ENCODE results near the gene ADAM22.

ADAM22 gene

DNA sequence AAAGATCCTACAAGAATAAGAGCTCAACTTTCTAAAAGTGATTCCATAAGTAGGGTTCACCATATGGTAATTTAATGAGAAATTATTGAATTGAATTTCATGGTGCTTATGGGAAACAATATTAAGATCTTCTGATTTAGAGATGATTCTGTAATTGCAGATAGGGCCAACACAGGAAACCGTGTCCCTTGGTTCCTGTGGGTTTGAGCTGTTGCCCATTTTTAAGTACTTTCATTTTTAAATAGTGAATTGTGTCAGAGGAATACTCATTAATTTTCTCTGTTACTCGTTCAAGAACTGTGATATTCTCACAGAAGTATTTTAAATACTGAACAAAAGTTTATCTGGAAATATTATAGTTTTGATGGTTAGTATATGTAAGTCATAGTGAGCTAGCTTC, 156.6 kb downstream of the ADAM22 start:
- H3K27me3 Mint-ChIP-seq = no peaks in the 10 kb centered on the region
- no peak overlapping the region for H3K4me3 Mint-ChIP-seq
- H3K27ac Mint-ChIP-seq = no peak overlapping the region
- no peaks in the 10 kb centered on the region for H3K36me3 Mint-ChIP-seq
- peaks cover 3% of the 10 kb centered on the region for H3K4me1 Mint-ChIP-seq
- no peaks in the 10 kb centered on the region for H3K9me3 Mint-ChIP-seq
- no peak for DNase-seq
- CTCF ChIA-PET = no interaction called here

DNA sequence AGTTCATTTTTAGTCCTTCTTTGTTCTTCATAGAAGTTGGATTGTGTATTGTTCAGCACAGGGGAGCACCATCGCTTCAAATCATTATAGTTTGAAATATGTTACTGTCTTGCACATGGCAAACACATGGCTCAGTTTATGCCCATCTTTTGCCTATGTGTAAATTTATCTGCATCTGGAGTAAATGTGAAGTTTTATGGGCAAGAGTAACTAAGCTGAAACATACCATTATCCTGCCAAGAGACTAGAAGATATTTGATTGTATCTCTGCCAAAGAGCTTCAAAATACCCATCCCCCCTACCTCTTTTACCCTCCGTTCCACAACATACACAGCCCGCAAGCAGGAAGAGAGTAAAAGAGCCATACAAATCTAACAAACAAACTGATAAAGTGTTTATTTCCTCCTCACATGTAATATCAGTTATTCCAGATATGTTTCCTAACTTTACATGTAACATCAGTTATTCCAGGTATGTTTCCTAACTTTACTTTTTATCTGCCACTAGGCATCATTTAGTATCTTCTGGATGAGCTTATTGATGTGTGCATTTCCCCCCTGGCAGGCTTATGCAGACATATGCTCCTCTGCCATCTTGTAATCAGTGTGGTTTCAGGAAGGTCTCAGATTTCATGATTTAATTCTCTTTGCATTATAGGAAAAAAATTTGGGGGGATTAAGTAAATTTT, 158.1 kb downstream of the ADAM22 start:
- Mint-ChIP-seq H3K4me1 (peaks cover 3% of the 10 kb centered on the region), H3K4me3 (no peak overlapping the region), H3K27ac (no peak overlapping the region), H3K27me3 (no peaks in the 10 kb centered on the region), H3K9me3 (no peaks in the 10 kb centered on the region), H3K36me3 (no peaks in the 10 kb centered on the region)
- no peak for DNase-seq
- CTCF ChIA-PET = no interaction called here

DNA sequence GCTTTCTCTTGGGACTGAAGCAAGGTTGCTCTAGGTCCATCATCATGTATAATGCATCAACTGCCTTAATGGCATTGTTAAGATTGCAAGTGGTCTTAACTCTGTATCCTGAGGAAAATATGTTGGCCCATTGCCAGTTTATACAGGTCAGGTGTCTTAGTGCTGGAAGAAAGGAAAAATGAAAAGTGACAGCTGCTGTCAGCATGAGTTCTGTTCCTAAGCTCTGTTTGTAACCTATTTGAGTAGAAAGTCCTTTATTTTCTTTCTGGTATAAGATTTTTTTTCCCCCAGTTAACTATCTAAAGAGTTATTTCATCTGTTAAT, 158.6 kb downstream of the ADAM22 start:
- no peaks in the 10 kb centered on the region for H3K9me3 Mint-ChIP-seq
- H3K4me1 Mint-ChIP-seq = peaks cover 3% of the 10 kb centered on the region
- no peaks in the 10 kb centered on the region for H3K36me3 Mint-ChIP-seq
- H3K4me3 Mint-ChIP-seq = no peak overlapping the region
- no peaks in the 10 kb centered on the region for H3K27me3 Mint-ChIP-seq
- no peak overlapping the region for H3K27ac Mint-ChIP-seq
- CTCF ChIA-PET = no interaction called here
- DNase-seq = no peak

DNA sequence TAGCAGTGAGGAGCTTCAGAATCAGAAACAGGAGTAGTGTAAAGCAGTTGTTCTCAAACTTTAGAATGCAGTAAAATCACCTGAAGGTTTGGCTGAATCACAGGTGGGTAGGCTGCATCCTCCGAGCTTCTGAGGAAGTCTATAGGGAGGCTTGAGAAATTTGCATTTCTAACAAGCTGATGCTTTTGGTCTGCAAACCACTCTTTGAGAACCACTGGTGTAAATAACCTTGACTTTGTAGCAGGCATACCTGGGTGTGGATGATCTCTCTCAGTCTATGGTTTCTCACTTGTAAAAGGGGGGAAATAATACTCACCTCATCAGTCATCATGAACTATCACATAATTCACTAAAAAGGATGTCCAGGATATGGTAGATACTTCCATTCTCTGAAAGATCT, 167.7 kb downstream of the ADAM22 start:
- H3K36me3 Mint-ChIP-seq = no peaks in the 10 kb centered on the region
- H3K4me1 Mint-ChIP-seq = no peaks in the 10 kb centered on the region
- no peaks in the 10 kb centered on the region for H3K9me3 Mint-ChIP-seq
- CTCF ChIA-PET = no interaction called here
- H3K4me3 Mint-ChIP-seq = no peak overlapping the region
- H3K27ac Mint-ChIP-seq = no peak overlapping the region
- DNase-seq = no peak
- no peaks in the 10 kb centered on the region for H3K27me3 Mint-ChIP-seq

DNA sequence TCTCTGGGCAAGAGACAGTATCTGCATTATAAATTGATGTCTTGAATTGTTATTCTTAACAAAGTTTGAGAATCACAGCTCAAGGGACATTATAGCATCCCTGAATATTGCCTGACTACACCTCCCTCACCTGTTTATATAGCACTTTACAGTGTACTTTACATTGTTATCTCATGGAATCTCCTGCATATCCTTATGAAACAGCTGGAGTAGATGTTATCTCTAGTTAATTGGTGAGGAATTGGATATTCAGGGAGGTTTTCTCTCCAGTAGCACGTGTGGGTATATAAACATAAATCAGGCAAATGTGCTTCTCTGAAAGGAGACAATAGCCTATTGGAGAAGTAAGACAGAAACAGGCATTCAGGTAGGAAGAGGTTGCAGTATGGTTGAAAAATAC, 168.6 kb downstream of the ADAM22 start:
- H3K9me3 Mint-ChIP-seq = no peaks in the 10 kb centered on the region
- CTCF ChIA-PET = no interaction called here

DNA sequence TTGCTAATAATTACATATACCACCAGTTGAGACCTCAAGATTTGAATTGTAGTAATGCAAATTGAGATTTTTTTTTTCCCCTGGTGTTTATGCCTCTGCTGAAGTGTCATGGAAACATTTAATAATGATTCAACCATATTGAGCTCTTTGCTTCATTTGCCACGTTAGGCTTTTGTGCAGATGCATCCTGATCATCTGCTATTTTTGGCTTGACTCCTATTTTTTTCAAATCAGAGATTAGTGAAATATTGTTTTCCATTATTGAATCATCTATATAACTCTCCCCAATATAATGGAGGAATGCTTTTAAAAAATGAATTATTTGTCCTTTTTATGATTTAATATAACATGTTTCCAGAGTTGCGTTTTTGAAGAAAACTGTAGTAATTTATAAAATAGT, 170.7 kb downstream of the ADAM22 start:
- Mint-ChIP-seq H3K9me3 (no peaks in the 10 kb centered on the region), H3K36me3 (no peaks in the 10 kb centered on the region), H3K4me3 (no peak overlapping the region), H3K27me3 (no peaks in the 10 kb centered on the region), H3K4me1 (no peaks in the 10 kb centered on the region), H3K27ac (no peak overlapping the region)
- CTCF ChIA-PET = no interaction called here
- no peak for DNase-seq

More for the DNA sequence above, 168.6 kb downstream of the ADAM22 start:
- H3K4me3 Mint-ChIP-seq = no peak overlapping the region
- no peaks in the 10 kb centered on the region for H3K36me3 Mint-ChIP-seq
- H3K4me1 Mint-ChIP-seq = no peaks in the 10 kb centered on the region
- no peak for DNase-seq
- no peaks in the 10 kb centered on the region for H3K27me3 Mint-ChIP-seq
- H3K27ac Mint-ChIP-seq = no peak overlapping the region

DNA sequence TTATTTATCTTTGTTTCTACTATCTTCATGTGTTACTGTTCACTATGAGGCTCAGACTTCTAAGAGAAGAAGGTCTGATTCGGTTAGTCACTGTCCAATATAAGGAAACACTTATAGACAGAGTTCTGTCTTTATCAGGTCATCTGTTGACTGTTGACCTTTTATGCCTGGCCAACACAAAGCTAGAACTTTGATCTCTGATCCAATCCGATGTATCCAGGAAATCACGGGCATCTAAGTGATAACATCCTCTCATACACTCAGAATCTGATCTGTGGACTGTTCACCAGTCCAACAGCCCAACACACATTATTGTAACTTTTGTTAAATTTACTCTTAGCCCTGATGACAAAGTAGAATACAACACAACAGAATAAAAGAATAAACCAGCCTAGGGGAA, 171.2 kb downstream of the ADAM22 start:
- Mint-ChIP-seq H3K27ac (no peak overlapping the region), H3K27me3 (no peaks in the 10 kb centered on the region), H3K9me3 (no peaks in the 10 kb centered on the region), H3K36me3 (no peaks in the 10 kb centered on the region), H3K4me3 (no peak overlapping the region), H3K4me1 (no peaks in the 10 kb centered on the region)
- CTCF ChIA-PET = no interaction called here
- DNase-seq = no peak

DNA sequence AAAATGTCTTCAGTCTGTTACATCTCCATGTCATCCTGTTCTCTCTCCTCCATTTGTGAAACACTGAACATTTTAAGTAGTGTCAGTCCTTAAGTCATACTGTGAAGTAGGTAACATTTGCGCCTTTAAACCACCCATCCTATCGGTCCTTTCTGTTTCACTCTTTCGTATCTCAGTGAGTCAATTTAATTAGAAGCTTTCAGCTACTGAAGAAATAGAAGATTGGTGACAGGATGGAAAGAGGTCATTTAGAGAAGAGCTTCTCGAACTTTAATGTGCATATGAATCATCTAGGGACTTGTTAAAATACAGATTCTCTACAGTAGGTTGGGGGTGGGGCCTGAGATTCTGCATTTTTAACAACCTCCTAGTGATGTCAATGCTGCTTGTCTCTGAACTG, 172.4 kb downstream of the ADAM22 start:
- Mint-ChIP-seq H3K9me3 (no peaks in the 10 kb centered on the region), H3K4me1 (no peaks in the 10 kb centered on the region), H3K27me3 (no peaks in the 10 kb centered on the region), H3K36me3 (no peaks in the 10 kb centered on the region), H3K4me3 (no peak overlapping the region), H3K27ac (no peak overlapping the region)
- DNase-seq = no peak
- CTCF ChIA-PET = no interaction called here

DNA sequence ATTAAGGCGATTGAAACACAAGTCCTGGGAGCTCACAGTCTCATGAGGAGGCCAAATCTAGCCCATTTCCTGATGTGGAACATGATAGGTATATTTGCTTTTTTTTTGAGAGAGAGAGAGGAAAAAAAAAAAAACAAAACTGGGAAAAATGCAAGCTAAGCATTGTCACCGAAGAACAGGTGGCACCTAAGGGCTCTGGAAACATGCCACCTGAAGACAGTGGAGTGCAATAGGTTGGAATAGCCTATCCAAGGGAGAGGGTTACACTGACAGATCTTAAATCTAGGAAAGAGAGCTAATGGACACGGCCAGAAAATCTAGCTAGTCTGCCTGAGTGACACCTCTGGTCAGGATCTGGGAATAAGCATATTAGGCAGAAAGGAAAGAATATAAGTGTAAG, 175.6 kb downstream of the ADAM22 start:
- Mint-ChIP-seq H3K4me3 (no peak overlapping the region), H3K27ac (no peak overlapping the region), H3K36me3 (no peaks in the 10 kb centered on the region), H3K9me3 (no peaks in the 10 kb centered on the region), H3K4me1 (no peaks in the 10 kb centered on the region), H3K27me3 (no peaks in the 10 kb centered on the region)
- CTCF ChIA-PET = interaction anchor here (0.8 to 0.9 kb wide), 2 partner anchors 310 to 324 kb away, joined by 3 to 4 read pairs; no protein-coding TSS in a partner anchor
- no peak for DNase-seq

DNA sequence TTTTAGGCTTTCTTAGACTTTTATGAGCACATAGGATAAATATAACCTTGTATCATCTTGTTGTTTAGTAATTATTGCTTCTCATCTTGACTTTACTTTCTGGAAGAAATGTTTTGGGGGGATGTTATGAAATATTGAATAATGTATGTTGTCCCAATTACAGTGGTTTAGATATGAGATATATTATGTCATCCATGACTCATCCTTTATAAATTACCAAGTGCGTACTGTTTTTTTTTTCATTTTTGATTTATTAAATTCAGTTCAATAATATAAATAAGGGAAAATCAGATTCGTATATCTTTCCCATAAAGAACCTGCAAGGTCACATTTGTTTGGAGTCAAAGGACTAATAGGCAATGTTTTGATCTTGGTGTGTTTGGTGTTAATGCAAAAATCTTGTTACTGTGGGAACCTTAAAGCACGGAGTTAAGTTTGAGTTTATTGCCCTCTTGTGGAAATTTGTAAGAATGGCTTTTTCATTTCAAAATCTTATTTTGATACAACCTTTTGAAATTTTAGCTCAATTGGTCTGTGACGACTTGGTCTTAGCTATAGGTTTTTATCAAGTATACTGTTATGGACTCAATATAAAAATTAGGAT, 177.2 kb downstream of the ADAM22 start:
- Mint-ChIP-seq H3K4me3 (no peak overlapping the region), H3K27me3 (no peaks in the 10 kb centered on the region), H3K9me3 (no peaks in the 10 kb centered on the region), H3K36me3 (no peaks in the 10 kb centered on the region), H3K4me1 (no peaks in the 10 kb centered on the region), H3K27ac (no peak overlapping the region)
- CTCF ChIA-PET = interaction anchor here (0.7 to 2.1 kb wide), 6 partner anchors 23 to 325 kb away, joined by 3 to 8 read pairs (median 3); no protein-coding TSS in a partner anchor
- DNase-seq = no peak

DNA sequence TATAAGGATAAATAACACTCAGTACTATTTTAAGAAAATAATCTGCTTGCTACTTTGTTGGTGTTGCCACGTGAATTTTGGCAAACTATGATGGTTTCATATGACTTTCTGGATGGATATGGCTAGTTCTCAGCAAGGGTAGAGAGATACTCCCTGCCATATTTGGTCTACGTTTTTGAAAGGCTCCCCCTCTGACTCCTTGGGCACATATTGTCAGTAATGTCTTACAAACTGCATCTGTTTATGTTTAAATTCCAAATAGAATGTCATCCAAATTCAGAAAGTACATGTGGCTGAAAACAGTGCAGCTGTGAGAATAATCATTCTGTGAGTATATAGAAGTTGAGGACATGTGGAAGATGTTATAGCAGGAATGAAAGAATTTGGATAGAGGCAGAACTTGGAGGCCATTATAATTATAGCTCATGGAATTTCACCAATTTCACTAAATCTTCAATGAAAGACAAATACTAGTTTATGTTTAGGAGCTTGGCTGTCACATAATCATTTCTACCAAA, 178.0 kb downstream of the ADAM22 start:
- Mint-ChIP-seq H3K9me3 (no peaks in the 10 kb centered on the region), H3K4me1 (no peaks in the 10 kb centered on the region), H3K27ac (no peak overlapping the region), H3K27me3 (no peaks in the 10 kb centered on the region), H3K36me3 (no peaks in the 10 kb centered on the region), H3K4me3 (no peak overlapping the region)
- CTCF ChIA-PET = interaction anchor here (0.7 to 2.1 kb wide), 6 partner anchors 22 to 326 kb away, joined by 3 to 8 read pairs (median 3); no protein-coding TSS in a partner anchor
- no peak for DNase-seq

DNA sequence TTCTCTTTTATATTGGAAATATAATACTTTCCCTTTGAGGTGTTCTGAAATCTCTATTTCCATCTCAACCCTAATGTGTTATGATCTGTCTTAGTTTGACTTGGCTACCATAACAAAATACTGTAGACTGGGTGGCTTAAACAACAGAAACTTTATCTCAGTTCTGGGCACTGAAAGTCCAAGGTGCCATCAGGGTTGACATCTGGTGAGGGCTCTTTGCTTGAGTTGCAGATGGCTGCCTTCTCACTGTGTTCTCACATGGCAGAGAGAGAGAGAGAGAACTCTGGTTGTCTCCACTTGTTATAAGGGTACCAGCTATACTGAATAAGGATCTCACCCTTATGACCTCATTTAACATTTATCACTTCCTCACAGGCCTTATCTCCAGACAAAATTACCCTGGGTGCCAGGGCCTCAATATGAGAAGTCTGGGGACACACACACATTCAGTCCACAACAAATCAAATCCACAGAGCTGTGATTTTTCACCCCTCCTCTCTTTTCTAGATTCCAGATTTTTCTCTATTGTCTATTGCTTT, 181.3 kb downstream of the ADAM22 start:
- Mint-ChIP-seq H3K27me3 (no peaks in the 10 kb centered on the region), H3K4me1 (no peaks in the 10 kb centered on the region), H3K27ac (no peak overlapping the region), H3K9me3 (no peaks in the 10 kb centered on the region), H3K36me3 (no peaks in the 10 kb centered on the region), H3K4me3 (no peak overlapping the region)
- CTCF ChIA-PET = no interaction called here
- no peak for DNase-seq

DNA sequence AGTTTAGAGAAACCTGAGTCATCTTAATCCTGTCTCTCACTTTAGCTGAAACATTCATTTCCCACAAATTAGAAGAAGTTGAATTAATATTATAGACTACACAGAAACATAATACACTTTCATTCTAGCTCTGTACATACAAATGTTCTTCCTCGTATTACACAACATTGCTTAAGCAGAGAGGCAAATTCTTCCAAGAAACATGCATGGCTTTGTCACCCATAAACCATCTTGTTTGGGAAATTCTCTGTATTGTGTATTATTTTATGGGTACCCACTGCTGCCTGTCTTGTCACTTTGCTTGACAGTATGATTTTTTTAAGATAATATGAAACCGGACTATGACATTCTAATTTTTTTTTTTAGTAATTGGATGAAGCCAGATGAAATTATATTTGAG, 181.8 kb downstream of the ADAM22 start:
- CTCF ChIA-PET = no interaction called here

DNA sequence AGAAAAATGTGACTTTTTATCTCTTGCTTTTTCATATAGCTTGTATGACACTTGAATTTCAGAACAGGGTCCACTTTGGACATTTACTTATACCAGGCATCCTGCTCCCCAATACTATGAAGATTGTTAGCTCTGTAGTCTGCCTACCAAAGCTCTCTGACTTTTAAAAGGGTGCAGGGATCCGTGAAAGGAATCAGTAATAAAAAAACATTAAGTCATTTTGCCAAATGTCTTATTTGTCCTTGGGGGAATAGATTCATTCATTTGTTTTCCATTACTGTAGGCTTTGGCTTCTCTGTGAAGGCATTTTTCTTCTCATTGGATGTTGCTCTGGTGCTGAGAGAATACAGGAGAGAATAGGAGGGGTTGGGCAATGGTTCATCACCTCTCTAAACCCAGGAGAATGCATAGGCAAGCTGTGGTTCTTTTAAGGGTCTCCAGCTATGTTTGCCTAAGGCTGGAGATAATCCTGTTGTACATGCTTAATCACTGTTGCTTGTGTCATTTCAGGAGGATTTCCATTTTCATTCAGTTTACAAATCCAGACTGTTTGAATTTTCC, 182.3 kb downstream of the ADAM22 start:
- CTCF ChIA-PET = no interaction called here
- H3K4me3 Mint-ChIP-seq = no peak overlapping the region
- H3K27me3 Mint-ChIP-seq = no peaks in the 10 kb centered on the region
- no peaks in the 10 kb centered on the region for H3K4me1 Mint-ChIP-seq
- DNase-seq = no peak
- H3K9me3 Mint-ChIP-seq = no peaks in the 10 kb centered on the region
- no peaks in the 10 kb centered on the region for H3K36me3 Mint-ChIP-seq
- H3K27ac Mint-ChIP-seq = no peak overlapping the region

More for the DNA sequence above, 181.8 kb downstream of the ADAM22 start:
- H3K9me3 Mint-ChIP-seq = no peaks in the 10 kb centered on the region
- no peak overlapping the region for H3K27ac Mint-ChIP-seq
- H3K27me3 Mint-ChIP-seq = no peaks in the 10 kb centered on the region
- no peak for DNase-seq
- H3K4me3 Mint-ChIP-seq = no peak overlapping the region
- no peaks in the 10 kb centered on the region for H3K4me1 Mint-ChIP-seq
- no peaks in the 10 kb centered on the region for H3K36me3 Mint-ChIP-seq

DNA sequence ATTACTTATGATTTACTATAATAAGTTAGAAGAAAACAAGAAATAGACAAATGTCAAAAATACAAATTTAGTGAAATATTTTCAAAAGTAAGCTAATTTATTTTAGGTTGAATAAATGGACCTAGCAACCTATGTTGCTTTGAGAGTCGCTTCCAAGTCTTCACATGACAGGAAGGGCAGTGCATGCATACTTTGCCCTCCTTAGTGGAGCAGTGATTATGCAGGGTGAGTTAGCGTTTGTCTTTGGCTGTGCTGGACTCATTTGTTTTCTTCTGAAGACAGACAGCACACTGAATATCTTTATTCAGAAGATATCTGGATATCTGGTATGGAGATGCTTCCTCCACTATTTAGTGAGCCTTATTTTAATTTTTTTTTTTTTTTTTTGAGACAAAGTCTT, 183.3 kb downstream of the ADAM22 start:
- H3K27ac Mint-ChIP-seq = no peak overlapping the region
- DNase-seq = no peak
- no peaks in the 10 kb centered on the region for H3K27me3 Mint-ChIP-seq
- no peak overlapping the region for H3K4me3 Mint-ChIP-seq
- no peaks in the 10 kb centered on the region for H3K9me3 Mint-ChIP-seq
- no peaks in the 10 kb centered on the region for H3K36me3 Mint-ChIP-seq
- H3K4me1 Mint-ChIP-seq = no peaks in the 10 kb centered on the region
- CTCF ChIA-PET = no interaction called here
